ENCODE data around the gene MRNIP.

Gene MRNIP

GRCh38 chr5:179879690-179880010, 21.0 kb upstream of the MRNIP start:
- TF ChIP-seq FOXP2 (optimal IDR thresholded peaks at IDR 0.05; ENCODE audit: borderline replicate concordance, extremely low read depth, extremely low read length, insufficient read depth) (no peak), POLR2AphosphoS5 (IDR thresholded peaks at IDR 0.05; ENCODE audit: low read depth, low read length) (no peak), SIN3A (IDR thresholded peaks at IDR 0.05; ENCODE audit: borderline replicate concordance, insufficient read depth, low read length) (no peak), TAF1 (IDR thresholded peaks at IDR 0.05; ENCODE audit: borderline replicate concordance, insufficient read depth, low read length) (no peak)
- TF ChIP-seq, protein P1, sequence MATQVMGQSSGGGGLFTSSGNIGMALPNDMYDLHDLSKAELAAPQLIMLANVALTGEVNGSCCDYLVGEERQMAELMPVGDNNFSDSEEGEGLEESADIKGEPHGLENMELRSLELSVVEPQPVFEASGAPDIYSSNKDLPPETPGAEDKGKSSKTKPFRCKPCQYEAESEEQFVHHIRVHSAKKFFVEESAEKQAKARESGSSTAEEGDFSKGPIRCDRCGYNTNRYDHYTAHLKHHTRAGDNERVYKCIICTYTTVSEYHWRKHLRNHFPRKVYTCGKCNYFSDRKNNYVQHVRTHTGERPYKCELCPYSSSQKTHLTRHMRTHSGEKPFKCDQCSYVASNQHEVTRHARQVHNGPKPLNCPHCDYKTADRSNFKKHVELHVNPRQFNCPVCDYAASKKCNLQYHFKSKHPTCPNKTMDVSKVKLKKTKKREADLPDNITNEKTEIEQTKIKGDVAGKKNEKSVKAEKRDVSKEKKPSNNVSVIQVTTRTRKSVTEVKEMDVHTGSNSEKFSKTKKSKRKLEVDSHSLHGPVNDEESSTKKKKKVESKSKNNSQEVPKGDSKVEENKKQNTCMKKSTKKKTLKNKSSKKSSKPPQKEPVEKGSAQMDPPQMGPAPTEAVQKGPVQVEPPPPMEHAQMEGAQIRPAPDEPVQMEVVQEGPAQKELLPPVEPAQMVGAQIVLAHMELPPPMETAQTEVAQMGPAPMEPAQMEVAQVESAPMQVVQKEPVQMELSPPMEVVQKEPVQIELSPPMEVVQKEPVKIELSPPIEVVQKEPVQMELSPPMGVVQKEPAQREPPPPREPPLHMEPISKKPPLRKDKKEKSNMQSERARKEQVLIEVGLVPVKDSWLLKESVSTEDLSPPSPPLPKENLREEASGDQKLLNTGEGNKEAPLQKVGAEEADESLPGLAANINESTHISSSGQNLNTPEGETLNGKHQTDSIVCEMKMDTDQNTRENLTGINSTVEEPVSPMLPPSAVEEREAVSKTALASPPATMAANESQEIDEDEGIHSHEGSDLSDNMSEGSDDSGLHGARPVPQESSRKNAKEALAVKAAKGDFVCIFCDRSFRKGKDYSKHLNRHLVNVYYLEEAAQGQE (IDR thresholded peaks at IDR 0.05; ENCODE audit: insufficient read depth in 1 of 2, low read depth in 2 of 2, low read length in 2 of 2) = no peak

DNA sequence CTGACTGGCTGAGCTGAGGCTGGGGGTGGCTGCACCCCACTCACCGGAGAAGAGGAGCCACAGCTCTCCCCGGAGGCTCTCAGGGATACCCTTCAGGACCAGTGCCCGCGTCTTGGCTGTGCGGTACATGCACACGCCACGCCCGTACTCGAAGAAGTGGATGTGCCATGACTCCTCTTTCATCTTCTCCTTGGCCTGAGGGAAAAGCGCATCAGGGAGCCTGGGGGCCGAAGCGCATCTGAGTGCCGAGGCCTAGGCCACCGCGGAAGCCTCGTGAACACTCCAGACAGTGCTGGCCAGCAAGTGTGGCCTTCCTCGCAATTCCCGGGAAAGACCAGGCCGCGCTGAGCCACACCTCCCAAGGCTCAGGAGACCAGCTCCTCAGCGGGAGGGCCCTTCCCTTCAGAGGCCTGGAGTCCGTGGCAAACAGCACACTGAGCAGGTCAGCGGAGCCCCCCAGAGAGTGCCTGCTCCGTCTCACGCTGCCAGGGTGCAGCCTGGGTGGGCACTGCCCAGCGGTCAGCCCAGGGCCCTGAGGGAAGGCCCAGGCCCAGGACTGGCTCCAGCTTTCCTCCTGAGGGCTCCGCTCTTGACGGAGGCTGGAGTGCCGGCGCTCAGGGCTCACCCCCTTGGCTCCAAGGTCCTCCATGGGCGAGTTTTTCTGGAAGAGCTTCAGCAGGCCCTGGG, 20.5 kb upstream of the MRNIP start:
- TF ChIP-seq TAF1 (IDR thresholded peaks at IDR 0.05; ENCODE audit: borderline replicate concordance, insufficient read depth, low read length) (no peak), FOXP2 (optimal IDR thresholded peaks at IDR 0.05; ENCODE audit: borderline replicate concordance, extremely low read depth, extremely low read length, insufficient read depth) (no peak), SIN3A (IDR thresholded peaks at IDR 0.05; ENCODE audit: borderline replicate concordance, insufficient read depth, low read length) (no peak), POLR2AphosphoS5 (IDR thresholded peaks at IDR 0.05; ENCODE audit: low read depth, low read length) (no peak)
- TF ChIP-seq, protein P1 (IDR thresholded peaks at IDR 0.05; ENCODE audit: insufficient read depth in 1 of 2, low read depth in 2 of 2, low read length in 2 of 2) = no peak

DNA sequence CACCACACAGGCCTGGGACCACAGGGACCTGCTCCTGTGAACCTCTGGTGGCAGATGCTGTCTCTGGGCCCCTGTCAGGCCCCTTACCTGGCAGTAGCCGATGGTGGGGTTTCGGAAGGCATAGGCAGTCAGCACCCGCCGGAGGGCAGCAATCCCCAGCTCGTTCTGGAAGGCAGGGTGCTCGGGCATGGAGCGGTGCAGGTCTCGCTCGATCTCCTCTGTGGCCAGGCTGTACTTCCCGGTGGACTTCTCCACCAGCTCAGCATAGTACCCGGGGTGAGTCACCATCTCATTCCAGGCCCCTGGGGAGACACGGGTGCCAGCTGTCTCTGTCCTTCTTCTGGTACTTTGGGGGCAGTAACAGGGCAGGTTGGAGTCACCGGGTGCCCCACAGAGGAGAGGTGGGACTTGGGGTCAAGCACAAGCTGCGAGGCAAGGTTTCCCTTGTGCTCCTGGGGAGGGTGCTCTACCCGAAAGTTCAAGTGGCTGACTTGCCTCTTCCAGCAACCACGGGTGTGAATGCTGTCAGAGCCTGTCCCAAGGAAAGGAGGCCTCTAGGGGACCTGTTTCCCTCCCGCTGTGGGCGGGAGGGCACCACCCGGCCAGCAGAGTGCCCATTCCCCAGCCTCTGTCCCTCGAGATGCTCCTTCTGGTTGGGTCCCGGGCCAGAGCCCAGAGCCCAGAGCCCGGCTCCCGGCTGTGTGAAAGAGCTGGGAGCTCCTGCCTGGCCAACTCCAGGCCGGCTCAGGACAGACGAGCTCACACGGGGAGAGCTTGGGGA, 19.8 kb upstream of the MRNIP start:
- TF ChIP-seq, protein P1 (IDR thresholded peaks at IDR 0.05; ENCODE audit: insufficient read depth in 1 of 2, low read depth in 2 of 2, low read length in 2 of 2) = no peak

- no peak for TF ChIP-seq SIN3A (IDR thresholded peaks at IDR 0.05; ENCODE audit: borderline replicate concordance, insufficient read depth, low read length)
- TF ChIP-seq, protein P1 (IDR thresholded peaks at IDR 0.05; ENCODE audit: insufficient read depth in 1 of 2, low read depth in 2 of 2, low read length in 2 of 2) = no peak
- no peak for TF ChIP-seq TAF1 (IDR thresholded peaks at IDR 0.05; ENCODE audit: borderline replicate concordance, insufficient read depth, low read length)
- no peak for TF ChIP-seq POLR2AphosphoS5 (IDR thresholded peaks at IDR 0.05; ENCODE audit: low read depth, low read length)
- TF ChIP-seq FOXP2 (optimal IDR thresholded peaks at IDR 0.05; ENCODE audit: borderline replicate concordance, extremely low read depth, extremely low read length, insufficient read depth) = no peak
Measured at GRCh38 chr5:179876610-179876952, 18.0 kb upstream of the MRNIP start.

Data from PFSK-1 (cell line).